Neural cell (in vitro differentiated cells): ENCODE measurements around the gene TMX1. TPM values are rescaled to one million over a fixed set of nuclear protein-coding genes. Genes with fewer than 3 reads are reported as not detected.

ENCODE experiments used
- H2AFZ ChIP-seq: fragments of 200-600, 300-800 bp; sonication (generic), shearing (Covaris generic); 2 replicates; pipeline ENCODE4 v1.6.0; 2014; ENCODE audit warnings: low read depth, mild to moderate bottlenecking, antibody characterized with exemption, low read length, moderate library complexity
- H3F3A ChIP-seq: fragments of 200-600 bp; shearing (Covaris generic); 2 replicates; pipeline ENCODE4 v1.6.1; 2016; ENCODE audit warnings: mild to moderate bottlenecking, moderate library complexity, mixed read lengths, antibody characterized with exemption, low read length; ENCODE audit not compliant: insufficient read depth, poor library complexity, severe bottlenecking
- H3K27ac ChIP-seq: fragments of 200-600, 300-800 bp; sonication (generic), shearing (Covaris generic); 2 replicates; pipeline ENCODE4 v1.5.1; 2014; ENCODE audit warnings: mild to moderate bottlenecking, low read length, moderate library complexity
- H3K27me3 ChIP-seq: fragments of 300-800, 200-600 bp; sonication (generic), shearing (Covaris generic); 2 replicates; pipeline ENCODE4 v1.6.0; 2014; ENCODE audit warnings: mild to moderate bottlenecking, low read depth, low read length, moderate library complexity; ENCODE audit not compliant: insufficient read depth
- H3K36me3 ChIP-seq: fragments of 300-800, 200-600 bp; sonication (generic), shearing (Covaris generic); 2 replicates; pipeline ENCODE4 v1.5.1; 2014; ENCODE audit warnings: mild to moderate bottlenecking, antibody characterized with exemption, low read length, moderate library complexity; ENCODE audit not compliant: insufficient read depth
- H3K4me2 ChIP-seq: fragments of 300-800, 200-600 bp; sonication (generic), shearing (Covaris generic); 2 replicates; pipeline ENCODE4 v1.6.0; 2014; ENCODE audit warnings: mild to moderate bottlenecking, low read length
- H3K4me3 ChIP-seq: fragments of 300-800, 200-600 bp; sonication (generic), shearing (Covaris generic); 2 replicates; pipeline ENCODE4 v1.5.1; 2014; ENCODE audit warnings: mild to moderate bottlenecking, low read length, moderate library complexity
- H3K79me2 ChIP-seq: fragments of 200-600 bp; shearing (Covaris generic); replicated peaks from 2 replicates; pipeline ENCODE4 v1.6.0; 2014; ENCODE audit warnings: mild to moderate bottlenecking, low read length, moderate library complexity; ENCODE audit not compliant: insufficient read depth
- H3K9ac ChIP-seq: fragments of 300-800, 200-600 bp; sonication (generic), shearing (Covaris generic); 2 replicates; pipeline ENCODE4 v1.6.1; 2016; ENCODE audit warnings: mild to moderate bottlenecking, low read length, mixed read lengths
- H3K9me2 ChIP-seq: fragments of 200-600 bp; shearing (Covaris generic); 2 replicates; pipeline ENCODE4 v1.6.1; 2016; ENCODE audit warnings: mild to moderate bottlenecking, low read length, mixed read lengths; ENCODE audit not compliant: insufficient read depth
- H3K9me3 ChIP-seq: fragments of 200-600, 300-800 bp; sonication (generic), shearing (Covaris generic); 2 replicates; pipeline ENCODE4 v1.6.1; 2016; ENCODE audit warnings: mild to moderate bottlenecking, mixed run types, low read length, moderate library complexity, mixed read lengths
- H4K20me1 ChIP-seq: fragments of 200-600 bp; shearing (Covaris generic); 2 replicates; pipeline ENCODE4 v1.6.1; 2016; ENCODE audit warnings: mild to moderate bottlenecking, mixed run types; ENCODE audit not compliant: insufficient read depth
- EP300 ChIP-seq: fragments of 450-650 bp; conservative IDR thresholded peaks from 2 replicates; pipeline ENCODE4 v1.6.1; 2014; ENCODE audit warnings: antibody characterized with exemption, mild to moderate bottlenecking, moderate library complexity; ENCODE audit not compliant: poor library complexity, severe bottlenecking
- EZH2 ChIP-seq: fragments of 200-600, 300-800 bp; shearing (Covaris generic), sonication (generic); IDR thresholded peaks from 2 replicates; pipeline ENCODE4 v1.6.1; 2014; ENCODE audit warnings: antibody characterized with exemption, low read length, borderline replicate concordance, mild to moderate bottlenecking; ENCODE audit not compliant: insufficient read depth, poor library complexity, severe bottlenecking
- MXI1 ChIP-seq: fragments of 450-650 bp; conservative IDR thresholded peaks from 2 replicates; pipeline ENCODE4 v1.6.1; 2014; ENCODE audit warnings: antibody characterized with exemption, mild to moderate bottlenecking; ENCODE audit not compliant: poor library complexity, severe bottlenecking
- POLR2AphosphoS5 ChIP-seq: IDR thresholded peaks from 2 replicates; pipeline ENCODE4 v1.6.1; 2012
- RAD21 ChIP-seq: fragments of 450-650 bp; conservative IDR thresholded peaks from 2 replicates; pipeline ENCODE4 v1.6.1; 2014; ENCODE audit warnings: antibody characterized with exemption, mild to moderate bottlenecking, moderate library complexity
- SMC3 ChIP-seq: fragments of 450-650 bp; conservative IDR thresholded peaks from 2 replicates; pipeline ENCODE4 v1.6.1; 2014; ENCODE audit warnings: antibody characterized with exemption, mild to moderate bottlenecking, moderate library complexity; ENCODE audit not compliant: poor library complexity
- TAF1 ChIP-seq: IDR thresholded peaks from 2 replicates; pipeline ENCODE4 v1.6.1; 2012; ENCODE audit warnings: low read depth
- polyA plus RNA-seq: library from polyadenylated mRNA; depleted of rRNA; stranded (reverse); fragments of >200 nt; gene quantifications from 2 replicates; pipeline ENCODE4 v1.2.3, GENCODE V29; 2014
- TF ChIP-seq, protein P1 (sequence below): IDR thresholded peaks from 2 replicates; pipeline ENCODE4 v1.6.1; 2012; ENCODE audit warnings: borderline replicate concordance
- TF ChIP-seq, protein P2 (sequence below): fragments of 450-650 bp; IDR thresholded peaks from 2 replicates; pipeline ENCODE4 v1.5.1; 2014; ENCODE audit warnings: antibody characterized with exemption, mild to moderate bottlenecking, moderate library complexity; ENCODE audit not compliant: poor library complexity, severe bottlenecking

The TMX1 gene
- polyA plus RNA-seq, 1 donor from 2014 or later: 25.3 TPM

DNA sequence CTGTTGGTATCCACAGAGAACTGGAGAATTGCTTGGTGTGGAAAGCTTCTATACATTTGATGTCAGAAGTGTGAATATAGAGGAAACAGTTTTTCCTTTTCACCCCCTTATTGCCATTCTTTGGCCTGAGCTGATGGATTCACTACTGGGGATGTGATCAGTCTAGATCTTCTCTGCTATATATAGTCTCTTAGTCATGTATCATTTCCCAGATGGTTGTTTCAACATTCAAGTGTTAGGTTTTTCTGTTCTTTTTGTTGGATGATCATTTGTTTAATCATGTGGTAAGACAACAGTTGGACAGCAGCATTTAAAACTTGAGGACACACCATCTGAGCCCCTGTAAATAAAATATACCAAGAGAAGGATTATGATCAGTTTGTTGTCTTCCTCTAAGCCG, 29.6 kb downstream of the TMX1 start:
- Histone ChIP-seq H3K4me3 (no peak overlapping the region), H3K79me2 (no peaks in the 10 kb centered on the region), H3K36me3 (no peaks in the 10 kb centered on the region), H3K27me3 (no peaks in the 10 kb centered on the region), H2AFZ (no peak overlapping the region), H3K9me2 (no peaks in the 10 kb centered on the region), H3K4me2 (no peak overlapping the region), H3K9me3 (no peaks in the 10 kb centered on the region), H4K20me1 (no peaks in the 10 kb centered on the region), H3K27ac (no peak overlapping the region), H3K9ac (no peak overlapping the region), H3F3A (no peaks in the 10 kb centered on the region)
- TF ChIP-seq TAF1: no peak

DNA sequence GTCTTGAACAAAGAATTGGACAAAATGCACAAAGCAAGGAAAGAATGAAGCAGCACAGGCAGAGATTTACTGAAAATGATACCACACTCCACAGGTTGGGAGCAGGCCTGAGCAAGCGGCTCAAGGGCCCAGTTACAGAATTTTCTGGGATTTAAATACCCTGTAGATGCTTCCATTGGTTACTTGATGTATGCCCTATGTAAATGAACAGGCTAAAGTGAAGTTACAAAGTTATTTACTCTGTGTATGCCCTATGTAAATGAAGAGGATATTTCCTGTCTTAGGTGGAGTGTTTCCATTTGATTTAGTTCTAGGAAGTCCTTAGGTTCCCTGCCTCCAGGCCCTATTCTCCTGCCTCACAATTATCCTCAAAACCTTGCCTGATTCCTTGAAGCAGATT, 36.6 kb downstream of the TMX1 start:
- H3K27ac ChIP-seq: no peak overlapping the region
- no peak for TF ChIP-seq EZH2
- no peaks in the 10 kb centered on the region for H3K36me3 ChIP-seq
- no peak overlapping the region for H3K9ac ChIP-seq
- H3F3A ChIP-seq: no peaks in the 10 kb centered on the region
- H3K4me2 ChIP-seq: no peak overlapping the region
- H3K4me3 ChIP-seq: no peak overlapping the region
- H3K27me3 ChIP-seq: no peaks in the 10 kb centered on the region
- H2AFZ ChIP-seq: no peak overlapping the region
- no peaks in the 10 kb centered on the region for H3K9me3 ChIP-seq
- no peaks in the 10 kb centered on the region for H3K9me2 ChIP-seq
- H3K79me2 ChIP-seq: no peaks in the 10 kb centered on the region
- H4K20me1 ChIP-seq: no peaks in the 10 kb centered on the region

DNA sequence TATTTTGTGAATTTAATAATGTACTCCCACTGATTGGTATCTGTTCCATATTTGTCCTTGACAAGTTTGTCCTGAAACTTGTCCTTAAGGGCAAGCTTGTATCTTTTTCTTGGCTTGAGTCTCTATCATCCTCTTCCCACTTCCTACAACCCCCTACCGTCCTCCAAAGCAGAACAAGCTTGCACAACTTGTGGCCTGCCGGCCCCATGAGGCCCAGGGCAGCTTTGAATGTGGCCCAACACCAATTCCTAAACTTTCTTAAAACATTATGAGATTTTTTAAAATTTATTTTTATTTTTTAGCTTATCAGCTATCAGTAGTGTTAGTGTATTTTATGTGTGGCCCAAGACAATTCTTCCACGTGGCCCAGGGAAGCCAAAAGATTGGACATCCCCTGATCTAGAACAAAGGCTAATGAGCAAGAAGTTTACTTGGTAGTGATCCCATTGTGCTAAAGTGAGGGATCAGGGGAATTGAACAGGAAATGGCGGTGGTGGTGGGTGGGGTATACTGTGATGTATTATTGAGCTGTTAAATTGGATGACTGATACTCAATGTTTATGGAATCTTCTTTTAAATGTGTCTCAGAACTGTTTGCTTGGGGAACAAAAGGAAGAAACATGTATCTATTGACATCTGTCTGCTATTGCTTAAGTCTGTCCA, 37.8 kb downstream of the TMX1 start:
- no peak overlapping the region for H3K9ac ChIP-seq
- no peaks in the 10 kb centered on the region for H3K9me2 ChIP-seq
- no peak overlapping the region for H3K27ac ChIP-seq
- H2AFZ ChIP-seq: no peak overlapping the region
- H3F3A ChIP-seq: no peaks in the 10 kb centered on the region
- H4K20me1 ChIP-seq: no peaks in the 10 kb centered on the region
- no peak overlapping the region for H3K4me2 ChIP-seq
- no peaks in the 10 kb centered on the region for H3K79me2 ChIP-seq
- H3K36me3 ChIP-seq: no peaks in the 10 kb centered on the region
- H3K9me3 ChIP-seq: no peaks in the 10 kb centered on the region
- TF ChIP-seq, protein P1, sequence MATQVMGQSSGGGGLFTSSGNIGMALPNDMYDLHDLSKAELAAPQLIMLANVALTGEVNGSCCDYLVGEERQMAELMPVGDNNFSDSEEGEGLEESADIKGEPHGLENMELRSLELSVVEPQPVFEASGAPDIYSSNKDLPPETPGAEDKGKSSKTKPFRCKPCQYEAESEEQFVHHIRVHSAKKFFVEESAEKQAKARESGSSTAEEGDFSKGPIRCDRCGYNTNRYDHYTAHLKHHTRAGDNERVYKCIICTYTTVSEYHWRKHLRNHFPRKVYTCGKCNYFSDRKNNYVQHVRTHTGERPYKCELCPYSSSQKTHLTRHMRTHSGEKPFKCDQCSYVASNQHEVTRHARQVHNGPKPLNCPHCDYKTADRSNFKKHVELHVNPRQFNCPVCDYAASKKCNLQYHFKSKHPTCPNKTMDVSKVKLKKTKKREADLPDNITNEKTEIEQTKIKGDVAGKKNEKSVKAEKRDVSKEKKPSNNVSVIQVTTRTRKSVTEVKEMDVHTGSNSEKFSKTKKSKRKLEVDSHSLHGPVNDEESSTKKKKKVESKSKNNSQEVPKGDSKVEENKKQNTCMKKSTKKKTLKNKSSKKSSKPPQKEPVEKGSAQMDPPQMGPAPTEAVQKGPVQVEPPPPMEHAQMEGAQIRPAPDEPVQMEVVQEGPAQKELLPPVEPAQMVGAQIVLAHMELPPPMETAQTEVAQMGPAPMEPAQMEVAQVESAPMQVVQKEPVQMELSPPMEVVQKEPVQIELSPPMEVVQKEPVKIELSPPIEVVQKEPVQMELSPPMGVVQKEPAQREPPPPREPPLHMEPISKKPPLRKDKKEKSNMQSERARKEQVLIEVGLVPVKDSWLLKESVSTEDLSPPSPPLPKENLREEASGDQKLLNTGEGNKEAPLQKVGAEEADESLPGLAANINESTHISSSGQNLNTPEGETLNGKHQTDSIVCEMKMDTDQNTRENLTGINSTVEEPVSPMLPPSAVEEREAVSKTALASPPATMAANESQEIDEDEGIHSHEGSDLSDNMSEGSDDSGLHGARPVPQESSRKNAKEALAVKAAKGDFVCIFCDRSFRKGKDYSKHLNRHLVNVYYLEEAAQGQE: no peak
- no peak for TF ChIP-seq TAF1
- H3K27me3 ChIP-seq: no peaks in the 10 kb centered on the region
- H3K4me3 ChIP-seq: no peak overlapping the region

DNA sequence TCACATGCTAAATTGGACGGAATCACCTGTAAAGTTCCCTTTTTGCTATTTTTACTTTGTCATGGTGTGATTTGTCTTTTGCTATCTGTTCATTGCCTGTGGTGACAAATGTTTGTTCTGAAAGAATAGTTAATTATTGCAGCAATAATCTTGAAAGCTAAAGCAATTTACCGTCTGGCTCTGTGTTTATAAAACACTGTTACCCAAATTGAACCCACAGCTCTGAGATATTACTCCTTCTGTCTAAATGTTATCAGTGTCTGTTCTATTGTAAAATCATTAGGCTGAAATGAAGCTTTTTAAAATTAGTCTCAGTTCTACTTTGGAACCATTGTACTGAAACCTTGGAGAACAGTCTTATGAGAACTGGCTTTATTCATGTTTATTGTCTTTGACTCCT, 42.5 kb downstream of the TMX1 start:
- Histone ChIP-seq H3K4me2 (no peak overlapping the region), H3K36me3 (no peaks in the 10 kb centered on the region)
- TF ChIP-seq MXI1 (no peak), RAD21 (no peak), EP300 (no peak), EZH2 (no peak), POLR2AphosphoS5 (no peak), SMC3 (no peak), TAF1 (no peak)
- TF ChIP-seq, protein P2, sequence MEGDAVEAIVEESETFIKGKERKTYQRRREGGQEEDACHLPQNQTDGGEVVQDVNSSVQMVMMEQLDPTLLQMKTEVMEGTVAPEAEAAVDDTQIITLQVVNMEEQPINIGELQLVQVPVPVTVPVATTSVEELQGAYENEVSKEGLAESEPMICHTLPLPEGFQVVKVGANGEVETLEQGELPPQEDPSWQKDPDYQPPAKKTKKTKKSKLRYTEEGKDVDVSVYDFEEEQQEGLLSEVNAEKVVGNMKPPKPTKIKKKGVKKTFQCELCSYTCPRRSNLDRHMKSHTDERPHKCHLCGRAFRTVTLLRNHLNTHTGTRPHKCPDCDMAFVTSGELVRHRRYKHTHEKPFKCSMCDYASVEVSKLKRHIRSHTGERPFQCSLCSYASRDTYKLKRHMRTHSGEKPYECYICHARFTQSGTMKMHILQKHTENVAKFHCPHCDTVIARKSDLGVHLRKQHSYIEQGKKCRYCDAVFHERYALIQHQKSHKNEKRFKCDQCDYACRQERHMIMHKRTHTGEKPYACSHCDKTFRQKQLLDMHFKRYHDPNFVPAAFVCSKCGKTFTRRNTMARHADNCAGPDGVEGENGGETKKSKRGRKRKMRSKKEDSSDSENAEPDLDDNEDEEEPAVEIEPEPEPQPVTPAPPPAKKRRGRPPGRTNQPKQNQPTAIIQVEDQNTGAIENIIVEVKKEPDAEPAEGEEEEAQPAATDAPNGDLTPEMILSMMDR: no peak
- TF ChIP-seq, protein P1: no peak

More for the DNA sequence above, 42.5 kb downstream of the TMX1 start:
- no peaks in the 10 kb centered on the region for H3K9me2 ChIP-seq
- H4K20me1 ChIP-seq: no peaks in the 10 kb centered on the region
- no peak overlapping the region for H3K9ac ChIP-seq
- no peaks in the 10 kb centered on the region for H3K27me3 ChIP-seq
- no peaks in the 10 kb centered on the region for H3F3A ChIP-seq
- no peak overlapping the region for H3K4me3 ChIP-seq
- no peaks in the 10 kb centered on the region for H3K9me3 ChIP-seq
- no peak overlapping the region for H3K27ac ChIP-seq
- no peaks in the 10 kb centered on the region for H3K79me2 ChIP-seq
- no peak overlapping the region for H2AFZ ChIP-seq
